MCF 10A (cell line): ENCODE data around the gene SLC23A3. TPM values are rescaled to one million over a fixed set of nuclear protein-coding genes. Genes with fewer than 3 reads are reported as not detected.

ENCODE experiments used
- BruUV-seq: library from RNA; stranded (reverse); fragments of 400-500 nt; replicated peaks from 2 replicates; lab custom pipeline; 2021; lab: Mats Ljungman, UMichigan
- CTCF ChIA-PET: fragments of 300-600 bp; sonication (Branson Sonifier 250); formaldehyde crosslinking; extraction: SDS; loops from one replicate; lab custom pipeline; 2021; ENCODE audit warnings: antibody characterized with exemption, inconsistent platforms; lab: Yijun Ruan, JAX
- POLR2A ChIA-PET: fragments of 300-600, 350-650 bp; sonication (Branson Sonifier 250); formaldehyde crosslinking; extraction: SDS; loops from one replicate; lab custom pipeline; 2020; ENCODE audit warnings: antibody characterized with exemption, inconsistent platforms; lab: Yijun Ruan, JAX
- DNase-seq: peaks from one replicate; pipeline ENCODE4 v3.0.0-alpha.2; 2018; ENCODE audit not compliant: unreplicated experiment
- H3K27ac Mint-ChIP-seq: one replicate; pipeline ENCODE4 v1.8.0; 2022; ENCODE audit warnings: mild to moderate bottlenecking, low read depth, mixed read lengths; ENCODE audit not compliant: unreplicated experiment
- H3K27me3 Mint-ChIP-seq: one replicate; pipeline ENCODE4 v1.8.0; 2022; ENCODE audit warnings: mixed read lengths; ENCODE audit not compliant: insufficient read depth, unreplicated experiment
- H3K36me3 Mint-ChIP-seq: one replicate; pipeline ENCODE4 v1.8.0; 2022; ENCODE audit warnings: mild to moderate bottlenecking, moderate library complexity, mixed read lengths; ENCODE audit not compliant: insufficient read depth, unreplicated experiment
- H3K4me1 Mint-ChIP-seq: one replicate; pipeline ENCODE4 v1.8.0; 2022; ENCODE audit warnings: mixed read lengths; ENCODE audit not compliant: insufficient read depth, unreplicated experiment
- H3K4me3 Mint-ChIP-seq: one replicate; pipeline ENCODE4 v1.8.0; 2022; ENCODE audit warnings: mild to moderate bottlenecking, moderate library complexity, mixed read lengths; ENCODE audit not compliant: unreplicated experiment
- H3K9me3 Mint-ChIP-seq: one replicate; pipeline ENCODE4 v1.8.0; 2022; ENCODE audit warnings: mixed read lengths; ENCODE audit not compliant: unreplicated experiment
- intact Hi-C: fragments of 100-400 bp; cut with micrococcal nuclease; formaldehyde crosslinking; loops from 2 replicates; pipeline ENCODE4 v1.14.1; 2022
- total RNA-seq: library from RNA; stranded (reverse); gene quantifications from 2 replicates; pipeline ENCODE4 v1.2.3, GENCODE V29; 2022
- TF ChIP-seq, protein P1 (sequence below): fragments of 200-600 bp; IDR thresholded peaks from one replicate; pipeline ENCODE4 v1.8.0; 2022; ENCODE audit warnings: antibody characterized with exemption, mild to moderate bottlenecking; ENCODE audit not compliant: unreplicated experiment

Gene SLC23A3
- total RNA-seq, 1 experiment from 2014 or later: 1.7 TPM

DNA sequence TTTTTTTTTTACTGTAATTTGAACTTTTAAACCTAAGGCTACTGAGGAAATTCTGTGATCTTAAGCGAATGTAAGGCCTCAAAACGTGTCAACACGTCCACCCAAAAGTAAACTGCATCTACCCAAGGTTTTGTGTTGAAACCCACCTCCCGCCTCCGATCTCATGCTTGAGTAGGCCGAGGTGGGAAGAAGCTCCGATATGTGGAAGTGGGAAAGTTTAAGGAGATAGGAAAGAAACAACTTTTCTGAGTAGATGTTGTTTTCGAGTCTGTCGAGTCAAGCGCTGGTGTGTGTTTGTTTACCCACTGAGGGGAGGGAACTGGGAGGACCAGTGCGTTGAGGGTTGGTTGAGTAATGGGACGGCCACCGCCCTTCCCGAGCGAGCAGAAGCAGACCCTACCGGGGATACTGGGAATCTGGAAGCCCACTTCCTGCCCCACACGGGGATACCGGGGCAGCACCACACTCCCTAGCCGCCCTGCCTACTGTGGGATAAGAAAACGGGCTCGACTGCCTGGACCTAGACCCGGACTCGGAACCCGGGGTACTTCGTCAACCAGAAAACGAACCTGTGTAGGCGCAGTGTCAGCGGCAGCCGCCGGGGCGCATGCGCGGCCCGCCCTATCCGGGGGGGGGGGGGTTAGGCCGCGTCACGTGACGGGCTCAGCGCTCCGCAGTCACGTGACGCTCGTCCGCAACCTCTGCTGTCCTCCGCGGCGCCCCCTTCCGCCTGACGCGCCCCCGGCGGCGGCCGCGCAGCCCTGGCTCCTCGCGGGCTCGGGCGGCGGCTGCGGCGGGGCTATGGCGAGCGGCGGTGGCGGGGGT is 7.9 kb upstream of the SLC23A3 start, which contains the start of gene RETREG2:
Gene RETREG2, plus strand, starts transcription at position 724 of the 825 bp plus-strand sequence. Its CDS starts 78 bp downstream, at position 802.
- Mint-ChIP-seq H3K4me1 (no peaks in the 10 kb centered on the region), H3K27ac (peak within 1 kb of the TSS; percentile 93), H3K36me3 (peaks cover 48% of the 10 kb centered on the region), H3K9me3 (no peaks in the 10 kb centered on the region), H3K4me3 (peak within 1 kb of the TSS; percentile 82), H3K27me3 (no peaks in the 10 kb centered on the region)
- CTCF ChIA-PET: interaction anchor here (1.0 to 9.3 kb wide), 3 partner anchors 72 to 116 kb away, joined by 3 to 69 read pairs (median 4); no protein-coding TSS in a partner anchor
- TSS peak; percentile 85 for BruUV-seq
- POLR2A ChIA-PET: interaction anchor here (0.6 to 3.4 kb wide), 28 partner anchors 9 to 728 kb away, joined by 3 to 93 read pairs (median 6); partner anchors contain the start of genes ABCB6, ANKZF1, ATG9A and DNAJB2
- intact Hi-C loops: loop anchor here (1.0 to 5.0 kb wide), 3 partner anchors 52 to 100 kb away; partner anchors contain the start of genes ANKZF1, ATG9A, DNAJB2 and TUBA4A
- TF ChIP-seq, protein P1, sequence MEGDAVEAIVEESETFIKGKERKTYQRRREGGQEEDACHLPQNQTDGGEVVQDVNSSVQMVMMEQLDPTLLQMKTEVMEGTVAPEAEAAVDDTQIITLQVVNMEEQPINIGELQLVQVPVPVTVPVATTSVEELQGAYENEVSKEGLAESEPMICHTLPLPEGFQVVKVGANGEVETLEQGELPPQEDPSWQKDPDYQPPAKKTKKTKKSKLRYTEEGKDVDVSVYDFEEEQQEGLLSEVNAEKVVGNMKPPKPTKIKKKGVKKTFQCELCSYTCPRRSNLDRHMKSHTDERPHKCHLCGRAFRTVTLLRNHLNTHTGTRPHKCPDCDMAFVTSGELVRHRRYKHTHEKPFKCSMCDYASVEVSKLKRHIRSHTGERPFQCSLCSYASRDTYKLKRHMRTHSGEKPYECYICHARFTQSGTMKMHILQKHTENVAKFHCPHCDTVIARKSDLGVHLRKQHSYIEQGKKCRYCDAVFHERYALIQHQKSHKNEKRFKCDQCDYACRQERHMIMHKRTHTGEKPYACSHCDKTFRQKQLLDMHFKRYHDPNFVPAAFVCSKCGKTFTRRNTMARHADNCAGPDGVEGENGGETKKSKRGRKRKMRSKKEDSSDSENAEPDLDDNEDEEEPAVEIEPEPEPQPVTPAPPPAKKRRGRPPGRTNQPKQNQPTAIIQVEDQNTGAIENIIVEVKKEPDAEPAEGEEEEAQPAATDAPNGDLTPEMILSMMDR: peak; percentile 32
- DNase-seq: peak; percentile 90

DNA sequence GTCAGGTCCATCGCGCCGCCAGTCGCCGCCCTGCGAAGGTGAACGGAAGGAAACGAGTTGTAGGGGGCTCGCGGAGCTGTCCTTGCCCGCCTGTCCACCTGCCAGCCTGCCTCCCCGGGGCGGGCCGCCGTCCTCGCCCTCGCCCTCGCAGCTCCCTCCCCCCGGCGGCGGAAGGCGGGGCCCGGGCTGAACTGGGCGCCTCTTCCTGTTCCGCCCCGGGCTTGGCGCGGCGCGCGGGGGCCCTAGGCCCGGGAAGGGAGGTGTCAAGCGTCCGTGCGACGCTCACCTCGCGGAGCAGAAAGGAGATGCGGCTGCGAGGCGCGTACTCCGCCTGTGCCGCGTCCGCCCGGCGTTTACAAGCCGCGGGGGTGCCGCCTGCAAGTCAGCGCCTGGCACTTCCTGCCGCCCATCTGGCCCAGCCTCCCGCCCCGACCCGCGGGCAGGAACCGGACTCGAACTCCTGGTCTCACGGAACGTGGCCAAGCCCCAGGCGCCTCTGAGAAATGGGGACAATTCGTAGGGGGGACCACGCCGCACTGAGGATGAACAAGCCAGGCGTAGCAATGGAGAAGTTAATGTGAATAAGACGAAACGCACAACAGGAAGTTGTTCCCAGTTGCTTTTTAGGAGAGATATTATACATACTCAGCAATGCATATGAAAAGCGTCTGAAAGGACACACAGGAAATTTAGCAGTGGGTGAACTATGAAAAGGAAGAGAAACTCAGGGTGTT is 7.2 kb upstream of the SLC23A3 start, which contains the start of gene CNPPD1:
Gene CNPPD1, minus strand, starts transcription at position 108 of the 734 bp plus-strand sequence. Its CDS starts 97 bp downstream, at position 11.
- no peaks in the 10 kb centered on the region for H3K9me3 Mint-ChIP-seq
- TF ChIP-seq, protein P1: no peak
- BruUV-seq: TSS peak; percentile 54
- DNase-seq: peak; percentile 87
- no peaks in the 10 kb centered on the region for H3K27me3 Mint-ChIP-seq
- CTCF ChIA-PET: interaction anchor here (0.8 to 9.3 kb wide), 9 partner anchors 18 to 122 kb away, joined by 3 to 82 read pairs (median 6); partner anchors contain the start of genes ANKZF1, ATG9A, DNAJB2 and NHEJ1
- peaks cover 46% of the 10 kb centered on the region for H3K36me3 Mint-ChIP-seq
- POLR2A ChIA-PET: interaction anchor here (0.6 to 3.4 kb wide), 46 partner anchors 9 to 727 kb away, joined by 3 to 93 read pairs (median 4); partner anchors contain the start of genes ABCB6, ANKZF1, ATG9A and CHPF
- intact Hi-C loops: loop anchor here (1.0 to 5.0 kb wide), 4 partner anchors 17 to 100 kb away; partner anchors contain the start of genes ANKZF1, ATG9A, DNAJB2 and NHEJ1
- peak within 1 kb of the TSS; percentile 82 for H3K4me3 Mint-ChIP-seq
- no peaks in the 10 kb centered on the region for H3K4me1 Mint-ChIP-seq
- H3K27ac Mint-ChIP-seq: peak within 1 kb of the TSS; percentile 93

DNA sequence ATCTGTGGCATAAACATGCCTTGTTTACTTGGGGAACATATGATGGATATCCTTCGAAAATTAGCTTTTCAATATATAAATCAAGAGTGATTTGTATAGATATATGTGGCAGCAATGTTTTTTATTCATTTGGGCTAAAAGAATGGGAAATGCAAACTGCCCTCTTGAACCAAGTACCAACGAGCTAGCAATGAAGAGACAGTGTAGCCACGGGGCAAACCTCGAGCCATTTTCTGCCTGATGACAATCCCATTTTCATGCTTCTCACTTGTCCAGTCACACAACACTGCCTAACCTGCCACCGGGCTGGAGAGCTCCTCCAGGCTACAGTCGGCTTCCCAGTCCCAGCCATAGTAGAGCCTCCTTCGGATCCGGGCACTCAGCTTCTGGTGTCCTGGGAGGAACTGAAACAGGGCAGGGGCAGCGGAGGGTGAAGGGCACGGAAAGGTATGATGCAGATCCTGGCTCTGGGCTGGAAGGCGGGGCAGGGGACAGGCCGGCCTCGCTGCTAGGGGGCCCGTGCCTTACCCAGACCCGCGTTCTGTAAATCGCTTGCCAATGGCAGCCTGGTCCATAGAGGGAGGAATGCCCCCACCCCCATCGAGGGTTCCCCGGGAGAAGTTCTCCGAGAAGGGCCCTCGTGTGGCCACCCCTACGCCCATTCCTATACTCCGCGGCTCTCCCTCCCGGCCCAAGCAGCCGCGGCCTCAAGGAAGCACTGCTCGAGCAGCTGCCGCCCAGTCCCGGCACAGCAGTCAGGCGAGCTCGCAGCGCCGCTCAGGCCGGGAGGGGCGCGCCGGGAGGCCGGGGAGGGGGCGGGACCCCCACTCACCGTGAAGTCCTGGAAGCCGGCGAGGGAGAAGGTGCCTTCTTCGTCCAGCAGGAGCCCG is 6.3 kb upstream of the SLC23A3 start:
- Mint-ChIP-seq H3K9me3 (no peaks in the 10 kb centered on the region), H3K4me3 (peak overlapping the region; percentile 82), H3K4me1 (peaks cover 7% of the 10 kb centered on the region), H3K27me3 (no peaks in the 10 kb centered on the region), H3K27ac (peak overlapping the region; percentile 35), H3K36me3 (peaks cover 45% of the 10 kb centered on the region)
- CTCF ChIA-PET: interaction anchor here (0.7 to 9.3 kb wide), 17 partner anchors 13 to 202 kb away, joined by 3 to 82 read pairs (median 4); partner anchors contain the start of genes ANKZF1, ATG9A, DNAJB2 and NHEJ1
- intact Hi-C loops: loop anchor here (1.0 to 5.0 kb wide), 3 partner anchors 16 to 101 kb away; partner anchors contain the start of genes DNAJB2, NHEJ1, TUBA4A and TUBA4B
- POLR2A ChIA-PET: interaction anchor here (0.5 to 3.4 kb wide), 41 partner anchors 9 to 430 kb away, joined by 3 to 93 read pairs (median 5); partner anchors contain the start of genes ABCB6, ANKZF1, ATG9A and CHPF
- BruUV-seq: TSS peak; percentile 7
- DNase-seq: peak; percentile 39
- TF ChIP-seq, protein P1: no peak
